ENCODE results near the gene SYNGR3.
A peak's percentile ranks its signal among the peaks of the same experiment; 100 is the strongest.

The SYNGR3 gene

DNA sequence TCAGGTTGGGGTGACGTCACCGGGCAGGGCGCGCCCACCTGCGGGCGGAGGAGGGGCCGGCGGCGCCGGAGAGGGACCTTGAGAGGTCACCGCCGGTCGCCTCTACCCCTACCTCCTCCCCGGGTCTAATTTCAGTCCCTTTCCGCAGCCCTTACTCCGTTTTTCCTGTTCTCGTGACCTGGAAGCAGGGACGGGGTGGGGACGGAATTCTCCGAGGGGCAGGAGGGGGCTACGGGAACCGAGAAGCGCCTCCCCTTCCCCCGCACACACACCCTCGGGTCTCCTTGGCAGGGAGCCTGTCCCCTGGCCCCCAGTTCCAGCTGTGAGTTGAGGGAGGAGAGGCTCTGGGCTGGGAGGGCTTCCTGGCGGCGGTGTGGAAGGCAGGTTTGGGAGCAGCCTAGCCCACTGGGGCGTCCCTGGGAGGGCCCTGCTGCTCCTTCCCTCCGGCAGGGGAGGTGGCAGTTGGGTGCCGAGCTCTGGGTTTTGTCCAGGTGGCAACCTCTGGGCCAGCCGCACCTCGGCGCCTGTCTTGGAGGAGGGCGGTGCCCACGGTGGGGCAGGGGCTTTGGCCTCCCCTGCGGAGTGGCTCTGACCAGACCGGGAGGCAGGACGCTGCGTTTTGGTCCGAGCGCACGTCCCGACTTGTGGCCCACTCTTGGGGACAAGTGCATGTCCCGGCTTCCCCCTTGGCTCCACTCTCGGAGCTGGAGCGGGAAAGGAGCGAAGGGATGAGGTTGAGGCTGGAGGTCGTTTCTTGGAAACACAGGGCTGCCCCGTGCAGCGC lies 773 bp downstream of the SYNGR3 start:
- Mint-ChIP-seq H3K27ac (peak overlapping the region; percentile 95), H3K27me3 (no peaks in the 10 kb centered on the region), H3K4me1 (peaks cover 18% of the 10 kb centered on the region), H3K4me3 (peak overlapping the region; percentile 90), H3K9me3 (no peaks in the 10 kb centered on the region), H3K36me3 (peaks cover 10% of the 10 kb centered on the region)
- peak; percentile 57 to 71 for DNase-seq (ENCODE audit: low spot score in 2 of 2)
- ATAC-seq (ENCODE audit: low read depth), result peak; percentile 13

GRCh38 chr16:1991135-1991551 lies 1.4 kb downstream of the SYNGR3 start:
- Mint-ChIP-seq H3K9me3 (no peaks in the 10 kb centered on the region), H3K36me3 (peaks cover 8% of the 10 kb centered on the region), H3K4me1 (peaks cover 18% of the 10 kb centered on the region), H3K4me3 (peak overlapping the region; percentile 90), H3K27me3 (no peaks in the 10 kb centered on the region), H3K27ac (peak overlapping the region; percentile 95)
- ATAC-seq (ENCODE audit: low read depth), result peak; percentile 59
- DNase-seq (ENCODE audit: low spot score in 2 of 2), result peak; percentile 66 to 71

- H3K27me3 Mint-ChIP-seq, result no peaks in the 10 kb centered on the region
- ATAC-seq (ENCODE audit: low read depth), result no peak
- peak in 1 of 2 donors; percentile 25 for DNase-seq (ENCODE audit: low spot score in 2 of 2)
- H3K27ac Mint-ChIP-seq, result peak overlapping the region; percentile 95
- H3K36me3 Mint-ChIP-seq, result peaks cover 4% of the 10 kb centered on the region
- no peaks in the 10 kb centered on the region for H3K9me3 Mint-ChIP-seq
- peaks cover 18% of the 10 kb centered on the region for H3K4me1 Mint-ChIP-seq
- peak overlapping the region; percentile 90 for H3K4me3 Mint-ChIP-seq
These were observed 1.8 kb downstream of the SYNGR3 start for GRCh38 chr16:1991588-1991947.

DNA sequence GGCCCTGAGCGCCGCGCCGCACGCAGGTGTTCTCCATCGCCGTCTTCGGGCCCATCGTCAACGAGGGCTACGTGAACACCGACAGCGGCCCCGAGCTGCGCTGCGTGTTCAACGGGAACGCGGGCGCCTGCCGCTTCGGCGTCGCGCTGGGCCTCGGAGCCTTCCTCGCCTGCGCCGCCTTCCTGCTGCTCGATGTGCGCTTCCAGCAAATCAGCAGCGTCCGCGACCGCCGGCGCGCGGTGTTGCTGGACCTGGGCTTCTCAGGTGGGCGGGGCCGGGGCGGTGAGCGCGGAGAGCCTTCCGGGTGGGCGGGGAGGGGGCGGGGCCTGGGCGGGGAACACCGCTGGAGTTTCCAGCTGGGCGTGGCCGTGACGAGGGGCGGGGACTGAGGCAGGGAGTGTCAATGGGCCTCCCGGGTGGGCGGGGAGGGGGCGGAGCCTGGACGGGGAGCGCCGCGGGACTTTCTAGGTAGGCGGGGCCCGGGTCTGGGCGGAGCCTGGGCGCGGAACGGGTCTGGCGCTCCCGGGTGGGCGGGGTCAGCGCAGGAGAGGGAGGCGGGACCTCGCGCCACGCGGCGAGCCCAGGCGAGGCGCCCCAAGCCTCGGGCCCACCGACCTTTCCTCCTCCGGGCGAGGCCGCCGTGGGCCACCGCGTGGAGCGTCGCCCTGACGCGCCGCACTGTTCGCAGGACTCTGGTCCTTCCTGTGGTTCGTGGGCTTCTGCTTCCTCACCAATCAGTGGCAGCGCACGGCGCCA lies 2.4 kb downstream of the SYNGR3 start:
- no peaks in the 10 kb centered on the region for H3K36me3 Mint-ChIP-seq
- no peaks in the 10 kb centered on the region for H3K27me3 Mint-ChIP-seq
- H3K27ac Mint-ChIP-seq, result peak overlapping the region; percentile 95
- H3K4me1 Mint-ChIP-seq, result peaks cover 18% of the 10 kb centered on the region
- peak overlapping the region; percentile 90 for H3K4me3 Mint-ChIP-seq
- DNase-seq (ENCODE audit: low spot score in 2 of 2) (peak; percentile 92 to 97), ATAC-seq (ENCODE audit: low read depth) (peak; percentile 66)
- no peaks in the 10 kb centered on the region for H3K9me3 Mint-ChIP-seq

DNA sequence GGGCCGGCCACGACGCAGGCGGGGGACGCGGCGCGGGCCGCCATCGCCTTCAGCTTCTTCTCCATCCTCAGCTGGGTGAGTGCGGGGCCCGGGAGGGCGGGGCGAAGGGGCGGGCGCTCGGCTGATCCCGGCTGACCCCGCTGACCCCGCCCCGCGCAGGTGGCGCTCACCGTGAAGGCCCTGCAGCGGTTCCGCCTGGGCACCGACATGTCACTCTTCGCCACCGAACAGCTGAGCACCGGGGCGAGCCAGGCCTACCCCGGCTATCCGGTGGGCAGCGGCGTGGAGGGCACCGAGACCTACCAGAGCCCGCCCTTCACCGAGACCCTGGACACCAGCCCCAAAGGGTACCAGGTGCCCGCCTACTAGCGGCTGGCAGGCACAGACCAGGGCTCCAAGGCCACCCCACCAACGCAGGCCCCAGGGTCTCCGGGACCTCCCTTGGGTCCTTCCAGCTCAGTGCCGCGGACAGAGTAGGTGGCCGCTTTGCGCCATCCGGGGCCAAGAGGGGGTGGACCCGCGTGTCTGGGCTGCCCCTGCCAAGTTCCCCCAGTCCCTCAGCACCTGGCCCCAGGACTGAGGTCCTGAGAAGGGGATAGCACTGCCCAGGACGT lies 3.0 kb downstream of the SYNGR3 start:
- DNase-seq (ENCODE audit: low spot score in 2 of 2) (no peak), ATAC-seq (ENCODE audit: low read depth) (no peak)
- H3K4me1 Mint-ChIP-seq, result peaks cover 18% of the 10 kb centered on the region
- no peaks in the 10 kb centered on the region for H3K36me3 Mint-ChIP-seq
- no peak overlapping the region for H3K27ac Mint-ChIP-seq
- no peak overlapping the region for H3K4me3 Mint-ChIP-seq
- H3K27me3 Mint-ChIP-seq, result no peaks in the 10 kb centered on the region
- no peaks in the 10 kb centered on the region for H3K9me3 Mint-ChIP-seq

DNA sequence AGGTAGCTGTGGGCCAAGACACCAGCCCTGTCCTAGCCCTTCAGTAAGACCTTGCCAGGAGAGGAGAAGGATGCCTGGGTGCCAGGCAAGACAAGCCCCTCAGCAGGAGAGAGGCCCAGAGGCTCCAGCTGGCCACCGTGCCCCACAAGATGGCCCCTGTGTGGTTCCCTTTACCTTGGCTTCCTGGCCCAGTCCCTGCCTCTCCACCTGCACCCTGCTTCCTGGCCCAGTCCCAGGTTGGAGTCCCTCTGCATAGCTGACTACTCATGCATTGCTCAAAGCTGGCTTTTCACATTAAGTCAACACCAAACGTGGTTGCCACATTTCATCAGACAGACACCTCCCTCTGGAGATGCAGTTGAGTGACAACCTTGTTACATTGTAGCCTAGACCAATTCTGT lies 4.0 kb downstream of the SYNGR3 start:
- ATAC-seq (ENCODE audit: low read depth), result no peak
- H3K9me3 Mint-ChIP-seq, result no peaks in the 10 kb centered on the region
- no peaks in the 10 kb centered on the region for H3K27me3 Mint-ChIP-seq
- peaks cover 15% of the 10 kb centered on the region for H3K4me1 Mint-ChIP-seq
- no peak for DNase-seq (ENCODE audit: low spot score in 2 of 2)
- no peak overlapping the region for H3K4me3 Mint-ChIP-seq
- H3K27ac Mint-ChIP-seq, result peak overlapping the region; percentile 70
- peaks cover 3% of the 10 kb centered on the region for H3K36me3 Mint-ChIP-seq

DNA sequence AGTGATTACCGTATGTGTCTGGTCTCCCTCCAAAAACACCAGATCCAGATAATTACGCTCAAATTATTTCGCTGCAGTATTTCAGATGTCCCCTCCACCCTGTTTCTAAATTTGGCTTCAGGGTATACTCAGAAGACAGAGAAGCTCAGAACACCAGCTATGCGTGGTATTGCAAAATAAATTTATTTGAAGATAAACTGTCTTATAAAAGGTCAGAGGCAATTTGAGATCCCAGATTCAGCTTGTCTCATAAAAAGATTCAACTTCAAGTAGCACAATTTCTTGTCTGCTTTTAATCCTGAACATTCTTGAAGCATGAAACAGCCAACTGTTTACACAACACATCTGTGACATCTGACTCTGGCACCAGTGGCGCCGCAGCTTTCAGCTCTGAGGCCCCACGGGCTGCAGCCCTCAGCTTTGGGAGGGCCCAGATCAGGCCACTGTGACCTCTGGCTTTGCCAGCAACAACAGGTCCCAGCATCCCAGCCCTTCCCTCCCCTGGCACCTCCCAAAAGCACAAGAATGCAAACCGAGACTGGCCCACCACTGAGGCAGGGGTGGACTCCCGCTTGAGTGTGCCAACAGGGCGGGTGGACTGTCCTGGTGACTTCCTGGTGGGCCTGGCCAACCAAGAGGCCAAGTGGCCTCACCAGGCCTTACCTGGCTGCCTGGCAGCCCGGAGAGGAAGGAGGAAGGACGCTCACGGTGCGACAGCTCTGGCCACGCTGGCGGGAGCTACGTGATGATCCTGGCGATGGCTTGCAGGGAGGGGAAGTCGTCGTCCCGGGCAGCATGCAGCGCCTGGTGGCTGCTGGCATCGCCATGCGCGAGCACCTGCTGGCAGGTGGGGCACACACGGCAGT lies 8.0 kb downstream of the SYNGR3 start:
- Mint-ChIP-seq H3K27ac (no peak overlapping the region), H3K27me3 (no peaks in the 10 kb centered on the region), H3K9me3 (no peaks in the 10 kb centered on the region), H3K4me3 (no peak overlapping the region), H3K4me1 (peaks cover 5% of the 10 kb centered on the region), H3K36me3 (peaks cover 10% of the 10 kb centered on the region)
- DNase-seq (ENCODE audit: low spot score in 2 of 2) (no peak), ATAC-seq (ENCODE audit: low read depth) (no peak)

GRCh38 chr16:1998360-1998835 lies 8.6 kb downstream of the SYNGR3 start:
- no peaks in the 10 kb centered on the region for H3K27me3 Mint-ChIP-seq
- H3K4me3 Mint-ChIP-seq, result no peak overlapping the region
- peaks cover 3% of the 10 kb centered on the region for H3K4me1 Mint-ChIP-seq
- H3K9me3 Mint-ChIP-seq, result no peaks in the 10 kb centered on the region
- no peak overlapping the region for H3K27ac Mint-ChIP-seq
- ATAC-seq (ENCODE audit: low read depth) (no peak), DNase-seq (ENCODE audit: low spot score in 2 of 2) (no peak)
- H3K36me3 Mint-ChIP-seq, result peaks cover 10% of the 10 kb centered on the region

- H3K36me3 Mint-ChIP-seq, result peaks cover 10% of the 10 kb centered on the region
- no peaks in the 10 kb centered on the region for H3K9me3 Mint-ChIP-seq
- no peak overlapping the region for H3K27ac Mint-ChIP-seq
- H3K4me3 Mint-ChIP-seq, result no peak overlapping the region
- H3K4me1 Mint-ChIP-seq, result peaks cover 2% of the 10 kb centered on the region
- ATAC-seq (ENCODE audit: low read depth), result no peak
- no peak for DNase-seq (ENCODE audit: low spot score in 2 of 2)
- H3K27me3 Mint-ChIP-seq, result no peaks in the 10 kb centered on the region
These were observed 9.4 kb downstream of the SYNGR3 start for GRCh38 chr16:1998852-1999801.

DNA sequence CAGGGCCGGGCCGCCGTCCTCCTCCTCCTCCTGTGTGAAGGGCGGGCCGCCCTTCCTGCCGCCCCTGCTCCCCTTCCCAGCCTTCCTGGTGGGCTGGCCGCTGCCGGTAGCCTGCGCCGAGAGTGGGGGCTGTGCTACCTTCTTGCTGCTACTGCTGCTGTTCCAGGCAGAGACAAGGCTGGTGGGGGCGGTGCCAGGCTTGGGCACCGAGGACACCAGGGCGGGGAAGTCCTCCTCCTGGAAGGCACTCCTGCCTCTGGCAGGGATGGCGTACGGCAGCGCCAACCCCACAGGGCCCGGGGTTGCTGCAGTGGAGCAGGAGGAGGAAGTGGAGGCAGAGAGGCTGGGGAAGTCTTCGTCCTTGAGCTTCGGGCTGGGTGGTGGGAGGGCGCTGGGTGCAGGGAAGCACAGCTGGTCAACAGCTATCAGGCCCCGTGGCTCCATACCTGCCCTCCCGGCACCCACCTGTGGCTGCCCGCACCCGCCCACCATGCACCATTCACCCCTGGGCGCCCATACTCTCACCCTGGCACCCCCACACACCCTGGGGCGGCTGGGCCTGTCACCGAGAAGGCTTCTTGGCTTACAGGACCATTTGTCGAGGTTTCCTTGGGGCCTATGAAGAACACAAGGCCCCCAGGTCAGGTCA lies 10.2 kb downstream of the SYNGR3 start:
- DNase-seq (ENCODE audit: low spot score in 2 of 2) (no peak), ATAC-seq (ENCODE audit: low read depth) (no peak)
- H3K27ac Mint-ChIP-seq, result no peak overlapping the region
- no peaks in the 10 kb centered on the region for H3K27me3 Mint-ChIP-seq
- no peaks in the 10 kb centered on the region for H3K9me3 Mint-ChIP-seq
- peaks cover 4% of the 10 kb centered on the region for H3K4me1 Mint-ChIP-seq
- H3K4me3 Mint-ChIP-seq, result no peak overlapping the region
- peaks cover 10% of the 10 kb centered on the region for H3K36me3 Mint-ChIP-seq

GRCh38 chr16:2001035-2001434 lies 11.3 kb downstream of the SYNGR3 start:
- H3K4me3 Mint-ChIP-seq, result no peak overlapping the region
- H3K27me3 Mint-ChIP-seq, result no peaks in the 10 kb centered on the region
- DNase-seq (ENCODE audit: low spot score in 2 of 2) (no peak), ATAC-seq (ENCODE audit: low read depth) (no peak)
- no peak overlapping the region for H3K27ac Mint-ChIP-seq
- no peaks in the 10 kb centered on the region for H3K9me3 Mint-ChIP-seq
- H3K4me1 Mint-ChIP-seq, result peaks cover 10% of the 10 kb centered on the region
- peaks cover 10% of the 10 kb centered on the region for H3K36me3 Mint-ChIP-seq
